Adrenal gland (tissue), 5 donors: Measurements from ENCODE around the gene PLEKHN1.

Experiments used
- POLR2A ChIP-seq, 2 donors: fragments of 450-650 bp; IDR thresholded peaks; one replicate each; pipeline ENCODE4 v1.6.1; 2017; ENCODE audit warnings: antibody characterized with exemption in 2 of 2, mild to moderate bottlenecking in 2 of 2, moderate library complexity in 1 of 2
- TF ChIP-seq, protein P1 (sequence below), 6 experiments: fragments of 450-650 bp in 4 of 6; fragments of 200-600 bp in 2 of 6; sonication (generic) in 1 of 6; IDR thresholded peaks; 1 replicate in 5 of 6; 2 replicates in 1 of 6; pipeline versions ENCODE4 v1.5.1 to v1.8.0; 2016 to 2021; ENCODE audit warnings: antibody characterized with exemption in 6 of 6, mild to moderate bottlenecking in 2 of 6, moderate library complexity in 1 of 6
- donor health status: DM: no; HTN: no; CAD: no.

DNA sequence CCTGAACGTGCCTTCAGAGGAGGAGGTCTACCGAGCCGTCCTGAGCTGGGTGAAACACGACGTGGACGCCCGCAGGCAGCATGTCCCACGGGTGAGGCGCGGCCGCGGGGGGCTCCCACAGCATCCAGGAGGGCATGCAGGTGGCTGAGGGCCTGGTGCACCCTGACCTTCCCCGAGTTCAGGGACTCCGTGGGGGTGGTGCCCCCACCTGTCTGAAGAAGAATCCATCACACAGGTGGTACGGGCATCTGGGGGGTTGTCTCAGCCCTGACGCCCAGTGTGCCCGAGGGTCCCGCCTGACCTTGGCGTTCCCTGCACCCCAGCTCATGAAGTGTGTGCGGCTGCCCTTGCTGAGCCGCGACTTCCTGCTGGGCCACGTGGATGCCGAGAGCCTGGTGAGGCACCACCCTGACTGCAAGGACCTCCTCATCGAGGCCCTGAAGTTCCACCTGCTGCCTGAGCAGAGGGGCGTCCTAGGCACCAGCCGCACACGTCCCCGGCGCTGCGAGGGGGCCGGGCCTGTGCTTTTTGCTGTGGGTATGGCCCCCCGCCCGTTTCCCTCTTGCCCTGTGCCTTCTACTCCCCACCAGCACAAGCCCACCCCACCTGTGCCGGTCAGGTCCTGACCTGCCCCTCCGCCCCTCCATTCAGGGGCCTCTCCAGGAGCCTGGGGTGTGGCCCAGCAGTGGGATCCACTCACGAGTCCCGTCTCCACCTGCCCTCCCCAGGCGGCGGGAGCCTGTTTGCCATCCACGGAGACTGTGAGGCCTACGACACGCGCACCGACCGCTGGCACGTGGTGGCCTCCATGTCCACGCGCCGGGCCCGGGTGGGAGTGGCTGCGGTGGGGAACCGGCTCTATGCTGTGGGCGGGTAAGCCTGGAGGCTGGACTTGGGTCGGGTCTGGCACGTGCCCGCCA, 3.6 kb upstream of the PLEKHN1 start:
- TF ChIP-seq, protein P1, sequence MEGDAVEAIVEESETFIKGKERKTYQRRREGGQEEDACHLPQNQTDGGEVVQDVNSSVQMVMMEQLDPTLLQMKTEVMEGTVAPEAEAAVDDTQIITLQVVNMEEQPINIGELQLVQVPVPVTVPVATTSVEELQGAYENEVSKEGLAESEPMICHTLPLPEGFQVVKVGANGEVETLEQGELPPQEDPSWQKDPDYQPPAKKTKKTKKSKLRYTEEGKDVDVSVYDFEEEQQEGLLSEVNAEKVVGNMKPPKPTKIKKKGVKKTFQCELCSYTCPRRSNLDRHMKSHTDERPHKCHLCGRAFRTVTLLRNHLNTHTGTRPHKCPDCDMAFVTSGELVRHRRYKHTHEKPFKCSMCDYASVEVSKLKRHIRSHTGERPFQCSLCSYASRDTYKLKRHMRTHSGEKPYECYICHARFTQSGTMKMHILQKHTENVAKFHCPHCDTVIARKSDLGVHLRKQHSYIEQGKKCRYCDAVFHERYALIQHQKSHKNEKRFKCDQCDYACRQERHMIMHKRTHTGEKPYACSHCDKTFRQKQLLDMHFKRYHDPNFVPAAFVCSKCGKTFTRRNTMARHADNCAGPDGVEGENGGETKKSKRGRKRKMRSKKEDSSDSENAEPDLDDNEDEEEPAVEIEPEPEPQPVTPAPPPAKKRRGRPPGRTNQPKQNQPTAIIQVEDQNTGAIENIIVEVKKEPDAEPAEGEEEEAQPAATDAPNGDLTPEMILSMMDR (IDR thresholded peaks at IDR 0.05), result no peak
- TF ChIP-seq POLR2A (IDR thresholded peaks at IDR 0.05), result no peak
